ENCODE results near the gene APOH. TPM values are rescaled to one million over a fixed set of nuclear protein-coding genes. Genes with fewer than 3 reads are reported as not detected.

The APOH gene
- total RNA-seq, 1 donor from 2014 or later: not detected

GRCh38 chr17:66214884-66215528 is 14.2 kb downstream of the APOH start:
- DNase-seq (ENCODE audit: extremely low spot score in 2 of 2): no peak
- Histone ChIP-seq H3K27me3 (no peaks in the 10 kb centered on the region), H3K27ac (no peak overlapping the region), H3K36me3 (no peaks in the 10 kb centered on the region), H3K4me1 (no peaks in the 10 kb centered on the region), H3K9me3 (no peaks in the 10 kb centered on the region), H3K4me3 (no peak overlapping the region)
- no peak for TF ChIP-seq POLR2AphosphoS5 (IDR thresholded peaks at IDR 0.05; ENCODE audit: insufficient read depth in 1 of 2, low read depth in 1 of 2)
- no peak for TF ChIP-seq CTCF (IDR thresholded peaks at IDR 0.05)
- TF ChIP-seq POLR2A (IDR thresholded peaks at IDR 0.05): no peak
- intact Hi-C loops (cut with DNase I): no loop called here

- H3K27ac ChIP-seq: no peak overlapping the region
- no peaks in the 10 kb centered on the region for H3K9me3 ChIP-seq
- TF ChIP-seq POLR2AphosphoS5 (IDR thresholded peaks at IDR 0.05; ENCODE audit: insufficient read depth in 1 of 2, low read depth in 1 of 2) (no peak), POLR2A (IDR thresholded peaks at IDR 0.05) (no peak), CTCF (IDR thresholded peaks at IDR 0.05) (no peak)
- no peak overlapping the region for H3K4me3 ChIP-seq
- intact Hi-C loops (cut with DNase I): no loop called here
- H3K36me3 ChIP-seq: no peaks in the 10 kb centered on the region
- no peaks in the 10 kb centered on the region for H3K4me1 ChIP-seq
- DNase-seq (ENCODE audit: extremely low spot score in 2 of 2): no peak
- H3K27me3 ChIP-seq: no peaks in the 10 kb centered on the region
Observed at GRCh38 chr17:66211047-66211810, 18.0 kb downstream of the APOH start.

- H3K27ac ChIP-seq: no peak overlapping the region
- H3K4me3 ChIP-seq: no peak overlapping the region
- TF ChIP-seq CTCF (IDR thresholded peaks at IDR 0.05): no peak
- TF ChIP-seq POLR2A (IDR thresholded peaks at IDR 0.05): no peak
- TF ChIP-seq POLR2AphosphoS5 (IDR thresholded peaks at IDR 0.05; ENCODE audit: insufficient read depth in 1 of 2, low read depth in 1 of 2): no peak
- no peak for DNase-seq (ENCODE audit: extremely low spot score in 2 of 2)
- no peaks in the 10 kb centered on the region for H3K36me3 ChIP-seq
- H3K9me3 ChIP-seq: no peaks in the 10 kb centered on the region
- no peaks in the 10 kb centered on the region for H3K4me1 ChIP-seq
- intact Hi-C loops (cut with DNase I): no loop called here
- H3K27me3 ChIP-seq: no peaks in the 10 kb centered on the region
Observed at GRCh38 chr17:66210208-66210574, 19.0 kb downstream of the APOH start.

- Histone ChIP-seq H3K27ac (no peak overlapping the region), H3K4me1 (no peaks in the 10 kb centered on the region), H3K27me3 (no peaks in the 10 kb centered on the region), H3K4me3 (no peak overlapping the region), H3K9me3 (no peaks in the 10 kb centered on the region), H3K36me3 (no peaks in the 10 kb centered on the region)
- DNase-seq (ENCODE audit: extremely low spot score in 2 of 2): no peak
- intact Hi-C loops (cut with DNase I): no loop called here
- TF ChIP-seq CTCF (IDR thresholded peaks at IDR 0.05): no peak
- TF ChIP-seq POLR2AphosphoS5 (IDR thresholded peaks at IDR 0.05; ENCODE audit: insufficient read depth in 1 of 2, low read depth in 1 of 2): no peak
- TF ChIP-seq POLR2A (IDR thresholded peaks at IDR 0.05): no peak
Observed at GRCh38 chr17:66207936-66208335, 21.3 kb downstream of the APOH start.

Measured in vagina (tissue), 2 donors.